GM12878 (cell line): ENCODE results near the gene DFFA. TPM values are rescaled to one million over a fixed set of nuclear protein-coding genes. Genes with fewer than 3 reads are reported as not detected.

Experiments used
- ATAC-seq: fragments of 200-7000 bp; cut with Tn5 transposase; 3 replicates; pipeline ENCODE4 v1.9.1; 2020; ENCODE audit warnings: mild to moderate bottlenecking, moderate library complexity
- BruUV-seq: library from RNA; stranded (reverse); fragments of 400-500 nt; replicated peaks from 2 replicates; lab custom pipeline; 2021; lab: Mats Ljungman, UMichigan
- CTCF ChIA-PET: fragments of 300-600 bp; sonication (Branson Sonifier 250); formaldehyde crosslinking; extraction: SDS; loops from one replicate; lab custom pipeline; 2021; ENCODE audit warnings: inconsistent platforms; lab: Yijun Ruan, JAX
- POLR2A ChIA-PET: fragments of 350-600 bp; formaldehyde crosslinking; extraction: SDS; loops from one replicate; lab custom pipeline; 2021; ENCODE audit warnings: inconsistent platforms; lab: Charles Lee
- RAD21 ChIA-PET: fragments of 300-600 bp; sonication (Branson Sonifier 250); formaldehyde crosslinking; loops from one replicate; lab custom pipeline; 2023; ENCODE audit warnings: antibody characterized with exemption; ENCODE audit not compliant: unreplicated experiment; lab: Charles Lee
- SMC1A ChIA-PET: fragments of 300-600 bp; sonication (Branson Sonifier 250); formaldehyde crosslinking; loops from one replicate; lab custom pipeline; 2023; ENCODE audit not compliant: unreplicated experiment, uncharacterized antibody; lab: Charles Lee
- DNase-seq: peaks from one replicate; pipeline ENCODE4 v3.0.0-alpha.2; 2011; ENCODE audit warnings: low read depth, low spot score
- FAIRE-seq: peaks from 3 replicates; lab custom pipeline; 2011; peaks lifted over from hg19 to GRCh38; lab: Jason Lieb, UNC
- H2AFZ ChIP-seq: 2 replicates; pipeline ENCODE4 v1.6.0; 2011; ENCODE audit warnings: low read depth, low read length, control low read depth; ENCODE audit not compliant: control insufficient read depth
- H3K27ac ChIP-seq: 2 replicates; pipeline ENCODE4 v1.5.1; 2011; ENCODE audit warnings: control low read depth; ENCODE audit not compliant: control insufficient read depth, insufficient read depth
- H3K27me3 ChIP-seq, 2 experiments: replicated peaks in 1 of 2; 2 replicates each; pipeline versions ENCODE4 v1.6.0 to v1.6.1; 2011; ENCODE audit warnings: low read length in 1 of 2; ENCODE audit not compliant: control insufficient read depth in 2 of 2, insufficient read depth in 2 of 2
- H3K36me3 ChIP-seq, 2 experiments: 2 replicates each; pipeline ENCODE4 v1.5.1; 2011; ENCODE audit warnings: low read length in 1 of 2; ENCODE audit not compliant: control insufficient read depth in 2 of 2, insufficient read depth in 2 of 2
- H3K4me1 ChIP-seq: 2 replicates; pipeline ENCODE4 v1.6.1; 2011; ENCODE audit warnings: mild to moderate bottlenecking, low read length, moderate library complexity, mixed read lengths; ENCODE audit not compliant: control insufficient read depth, insufficient read depth
- H3K4me2 ChIP-seq: 2 replicates; pipeline ENCODE4 v1.6.0; 2011; ENCODE audit warnings: control low read depth; ENCODE audit not compliant: control insufficient read depth, insufficient read depth
- H3K4me3 ChIP-seq: fragments of 200-600 bp; sonication (generic); 2 replicates; pipeline ENCODE4 v1.5.1; 2016
- H3K79me2 ChIP-seq: 2 replicates; pipeline ENCODE4 v1.6.0; 2011; ENCODE audit warnings: low read length; ENCODE audit not compliant: control insufficient read depth, insufficient read depth
- H3K9ac ChIP-seq: 2 replicates; pipeline ENCODE4 v1.8.0; 2011; ENCODE audit warnings: low read length, control low read depth, mixed read lengths; ENCODE audit not compliant: control insufficient read depth, insufficient read depth
- H3K9me3 ChIP-seq: replicated peaks from 3 replicates; pipeline ENCODE4 v1.5.1; 2011; ENCODE audit warnings: mild to moderate bottlenecking, low read length; ENCODE audit not compliant: control insufficient read depth, insufficient read depth
- H4K20me1 ChIP-seq: 2 replicates; pipeline ENCODE4 v1.6.0; 2011; ENCODE audit not compliant: control insufficient read depth, insufficient read depth
- BRCA1 ChIP-seq: IDR thresholded peaks from 2 replicates; pipeline ENCODE4 v1.6.1; 2011; ENCODE audit warnings: low read depth, low read length, improper control_type of control experiment
- EP300 ChIP-seq, 2 experiments: fragments of 150-350 bp in 1 of 2; IDR thresholded peaks; 2 replicates each; pipeline ENCODE4 v1.6.1; 2011 to 2012; ENCODE audit warnings: low read depth in 2 of 2, low read length in 2 of 2, borderline replicate concordance in 1 of 2, improper control_type of control experiment in 1 of 2, inconsistent platforms in 1 of 2; ENCODE audit not compliant: control insufficient read depth in 1 of 2
- ETV6 ChIP-seq, 2 experiments: fragments of 450-650 bp in 1 of 2; IDR thresholded peaks in 1 of 2; conservative IDR thresholded peaks in 1 of 2; 2 replicates each; pipeline ENCODE4 v1.6.1; 2014; ENCODE audit warnings: antibody characterized with exemption in 1 of 2, borderline replicate concordance in 1 of 2, low read depth in 1 of 2, mild to moderate bottlenecking in 1 of 2, moderate library complexity in 1 of 2
- GABPA ChIP-seq: IDR thresholded peaks from 2 replicates; pipeline ENCODE4 v1.6.1; 2014; ENCODE audit warnings: antibody characterized with exemption, low read depth, mild to moderate bottlenecking, inconsistent platforms
- JUNB ChIP-seq: IDR thresholded peaks from 2 replicates; pipeline ENCODE4 v1.6.1; 2016; ENCODE audit warnings: antibody characterized with exemption, mild to moderate bottlenecking
- MTA3 ChIP-seq: IDR thresholded peaks from 2 replicates; pipeline ENCODE4 v1.6.1; 2012; ENCODE audit warnings: low read length, inconsistent platforms, borderline replicate concordance
- NR2F1 ChIP-seq: fragments of 450-650 bp; conservative IDR thresholded peaks from 2 replicates; pipeline ENCODE4 v1.6.1; 2017; ENCODE audit warnings: mild to moderate bottlenecking
- RAD21 ChIP-seq: IDR thresholded peaks from 2 replicates; pipeline ENCODE4 v1.6.1; 2011; ENCODE audit warnings: mild to moderate bottlenecking, low read depth, low read length, moderate library complexity; ENCODE audit not compliant: insufficient read depth
- RCOR1 ChIP-seq: conservative IDR thresholded peaks from 2 replicates; pipeline ENCODE4 v1.6.1; 2012; ENCODE audit warnings: low read depth, low read length, improper control_type of control experiment
- RFX5 ChIP-seq: IDR thresholded peaks from 2 replicates; pipeline ENCODE4 v1.6.1; 2011; ENCODE audit warnings: low read depth, low read length, improper control_type of control experiment
- SMARCA5 ChIP-seq: fragments of 450-650 bp; IDR thresholded peaks from 2 replicates; pipeline ENCODE4 v1.6.1; 2017; ENCODE audit warnings: mild to moderate bottlenecking
- SPI1 ChIP-seq: IDR thresholded peaks from 2 replicates; pipeline ENCODE4 v1.6.1; 2011; ENCODE audit warnings: low read depth, mild to moderate bottlenecking, low read length, moderate library complexity, borderline replicate concordance; ENCODE audit not compliant: insufficient read depth
- ZNF217 ChIP-seq: fragments of 450-650 bp; IDR thresholded peaks from 2 replicates; pipeline ENCODE4 v1.6.1; 2017; ENCODE audit warnings: antibody characterized with exemption, mild to moderate bottlenecking
- ZZZ3 ChIP-seq: IDR thresholded peaks from 2 replicates; pipeline ENCODE4 v1.6.1; 2011; ENCODE audit warnings: low read depth; ENCODE audit not compliant: control insufficient read depth, insufficient read length
- WGBS: methylation state at CpG from one replicate; pipeline ENCODE4 v1.1.6; 2016; ENCODE audit warnings: low lambda C conversion rate; ENCODE audit not compliant: insufficient replicate concordance, insufficient coverage; ENCODE audit errors: missing lambda C conversion rate; 5-methylcytosine and 5-hydroxymethylcytosine counted together
- in situ Hi-C: fragments of 300-500 bp; cut with MboI; formaldehyde crosslinking; loops from 9 replicates; pipeline ENCODE4 v1.14.3; 2018; ENCODE audit warnings: mixed read lengths
- intact Hi-C: fragments of 100-400 bp; cut with micrococcal nuclease; formaldehyde crosslinking; loops from one replicate; pipeline ENCODE4 v1.14.2; 2022; ENCODE audit not compliant: unreplicated experiment
- polyA plus RNA-seq, 11 experiments: library from polyadenylated mRNA; depleted of rRNA in 4 of 11; unstranded in 6 of 11; stranded (reverse) in 5 of 11; fragments of >200 nt; fragmentation: Nextera tagmentation in 4 of 11; fragmentation: Illumina TruSeq in 1 of 11; extraction: Ambion mirVana in 4 of 11; extraction: Trizol in 1 of 11; gene quantifications; 1 replicate in 1 of 11; 2 replicates in 10 of 11; pipeline versions ENCODE4 v1.2.1 to v1.2.3, GENCODE V29; 2011 to 2016; ENCODE audit warnings: inconsistent platforms in 2 of 11, missing spikeins in 2 of 11, low read depth in 1 of 11
- total RNA-seq, 4 experiments: library from RNA; depleted of rRNA in 3 of 4; stranded (reverse); fragments of >200 nt in 3 of 4; fragmentation: Illumina TruSeq in 1 of 4; extraction: Trizol in 1 of 4; gene quantifications; 2 replicates each; pipeline versions ENCODE4 v1.2.1 to v1.2.3, GENCODE V29; 2013 to 2021
- TF ChIP-seq, protein P1 (sequence below): fragments of 450-650 bp; IDR thresholded peaks from 2 replicates; pipeline ENCODE4 v1.6.1; 2014; ENCODE audit warnings: mild to moderate bottlenecking
- TF ChIP-seq, protein P2 (sequence below): IDR thresholded peaks from 2 replicates; pipeline ENCODE4 v1.6.1; 2011; ENCODE audit warnings: borderline replicate concordance, low read depth, mild to moderate bottlenecking, moderate library complexity, mixed read lengths, low read length; ENCODE audit not compliant: insufficient read depth; ENCODE audit errors: extremely low read length
- TF ChIP-seq, protein P3 (sequence below): IDR thresholded peaks from 2 replicates; pipeline ENCODE4 v1.6.1; 2012; ENCODE audit warnings: low read depth, low read length, improper control_type of control experiment
- TF ChIP-seq, protein P4 (sequence below): fragments of 450-650 bp; IDR thresholded peaks from 2 replicates; pipeline ENCODE4 v1.6.1; 2017; ENCODE audit warnings: antibody characterized with exemption, mild to moderate bottlenecking, moderate library complexity

Gene DFFA
- total and polyA plus RNA-seq, 10 of the 15 experiments (the other 5 are each of a cell fraction or from before 2014, with no cell fraction given) = 37.4 to 83.8 (median 52.4) TPM

DNA sequence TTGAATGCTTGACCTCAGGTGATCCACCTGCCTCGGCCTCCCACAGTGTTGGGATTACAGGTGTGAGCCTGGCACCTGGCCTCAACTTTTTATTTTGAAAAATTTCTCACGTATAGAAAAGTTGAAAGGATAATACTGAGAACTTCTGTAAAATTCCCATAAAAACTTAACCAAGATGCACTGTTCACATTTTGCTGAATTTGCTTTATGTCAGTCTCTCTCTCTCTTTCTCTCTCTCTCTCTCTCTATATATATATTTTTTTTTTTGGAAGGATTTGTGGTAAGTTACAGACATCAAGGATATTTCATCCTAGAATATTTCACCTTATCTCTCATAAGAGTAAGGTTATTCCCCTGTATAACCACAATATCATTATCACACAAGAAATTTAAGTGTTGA, 8.3 kb upstream of the DFFA start:
- Histone ChIP-seq H3K79me2 (peaks cover 27% of the 10 kb centered on the region), H3K36me3 (no peaks in the 10 kb centered on the region), H3K4me2 (no peak overlapping the region), H3K9ac (no peak overlapping the region), H3K4me3 (no peak overlapping the region), H3K4me1 (peaks cover 5% of the 10 kb centered on the region), H2AFZ (no peak overlapping the region), H3K9me3 (no peaks in the 10 kb centered on the region), H4K20me1 (no peaks in the 10 kb centered on the region), H3K27ac (no peak overlapping the region), H3K27me3 (no peaks in the 10 kb centered on the region)
- FAIRE-seq (no peak), DNase-seq (no peak), ATAC-seq (no peak)
- POLR2A ChIA-PET = no interaction called here
- SMC1A ChIA-PET = no interaction called here
- WGBS = 100% methylated on average over 2 of the region's 2 CpGs
- in situ Hi-C loops = no loop called here
- BruUV-seq = no TSS peak
- CTCF ChIA-PET = interaction anchor here (1.7 kb wide), 1 partner anchor 14 kb away, joined by 5 read pairs; no protein-coding TSS in a partner anchor
- intact Hi-C loops = no loop called here
- RAD21 ChIA-PET = no interaction called here
- TF ChIP-seq, protein P1, sequence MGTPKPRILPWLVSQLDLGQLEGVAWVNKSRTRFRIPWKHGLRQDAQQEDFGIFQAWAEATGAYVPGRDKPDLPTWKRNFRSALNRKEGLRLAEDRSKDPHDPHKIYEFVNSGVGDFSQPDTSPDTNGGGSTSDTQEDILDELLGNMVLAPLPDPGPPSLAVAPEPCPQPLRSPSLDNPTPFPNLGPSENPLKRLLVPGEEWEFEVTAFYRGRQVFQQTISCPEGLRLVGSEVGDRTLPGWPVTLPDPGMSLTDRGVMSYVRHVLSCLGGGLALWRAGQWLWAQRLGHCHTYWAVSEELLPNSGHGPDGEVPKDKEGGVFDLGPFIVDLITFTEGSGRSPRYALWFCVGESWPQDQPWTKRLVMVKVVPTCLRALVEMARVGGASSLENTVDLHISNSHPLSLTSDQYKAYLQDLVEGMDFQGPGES = no peak
- TF ChIP-seq ZZZ3 = no peak
- no peak for TF ChIP-seq MTA3
- TF ChIP-seq, protein P2, sequence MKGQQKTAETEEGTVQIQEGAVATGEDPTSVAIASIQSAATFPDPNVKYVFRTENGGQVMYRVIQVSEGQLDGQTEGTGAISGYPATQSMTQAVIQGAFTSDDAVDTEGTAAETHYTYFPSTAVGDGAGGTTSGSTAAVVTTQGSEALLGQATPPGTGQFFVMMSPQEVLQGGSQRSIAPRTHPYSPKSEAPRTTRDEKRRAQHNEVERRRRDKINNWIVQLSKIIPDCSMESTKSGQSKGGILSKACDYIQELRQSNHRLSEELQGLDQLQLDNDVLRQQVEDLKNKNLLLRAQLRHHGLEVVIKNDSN = no peak
- TF ChIP-seq SPI1 = no peak
- TF ChIP-seq RAD21 = no peak
- no peak for TF ChIP-seq EP300 (IDR thresholded peaks at IDR 0.05; ENCODE audit: borderline replicate concordance in 1 of 2, control insufficient read depth in 1 of 2, low read depth in 2 of 2, low read length in 2 of 2)
- no peak for TF ChIP-seq SMARCA5
- TF ChIP-seq GABPA = no peak
- no peak for TF ChIP-seq NR2F1
- TF ChIP-seq RCOR1 = no peak
- no peak for TF ChIP-seq BRCA1
- TF ChIP-seq ZNF217 = no peak
- no peak for TF ChIP-seq RFX5
- TF ChIP-seq JUNB = no peak
- TF ChIP-seq ETV6 (conservative IDR thresholded peaks at IDR 0.05 in 1 of 2, IDR thresholded peaks at IDR 0.05 in 1 of 2; ENCODE audit: borderline replicate concordance in 1 of 2, low read depth in 1 of 2) = no peak
- TF ChIP-seq, protein P3, sequence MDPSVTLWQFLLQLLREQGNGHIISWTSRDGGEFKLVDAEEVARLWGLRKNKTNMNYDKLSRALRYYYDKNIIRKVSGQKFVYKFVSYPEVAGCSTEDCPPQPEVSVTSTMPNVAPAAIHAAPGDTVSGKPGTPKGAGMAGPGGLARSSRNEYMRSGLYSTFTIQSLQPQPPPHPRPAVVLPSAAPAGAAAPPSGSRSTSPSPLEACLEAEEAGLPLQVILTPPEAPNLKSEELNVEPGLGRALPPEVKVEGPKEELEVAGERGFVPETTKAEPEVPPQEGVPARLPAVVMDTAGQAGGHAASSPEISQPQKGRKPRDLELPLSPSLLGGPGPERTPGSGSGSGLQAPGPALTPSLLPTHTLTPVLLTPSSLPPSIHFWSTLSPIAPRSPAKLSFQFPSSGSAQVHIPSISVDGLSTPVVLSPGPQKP = no peak
- TF ChIP-seq, protein P4, sequence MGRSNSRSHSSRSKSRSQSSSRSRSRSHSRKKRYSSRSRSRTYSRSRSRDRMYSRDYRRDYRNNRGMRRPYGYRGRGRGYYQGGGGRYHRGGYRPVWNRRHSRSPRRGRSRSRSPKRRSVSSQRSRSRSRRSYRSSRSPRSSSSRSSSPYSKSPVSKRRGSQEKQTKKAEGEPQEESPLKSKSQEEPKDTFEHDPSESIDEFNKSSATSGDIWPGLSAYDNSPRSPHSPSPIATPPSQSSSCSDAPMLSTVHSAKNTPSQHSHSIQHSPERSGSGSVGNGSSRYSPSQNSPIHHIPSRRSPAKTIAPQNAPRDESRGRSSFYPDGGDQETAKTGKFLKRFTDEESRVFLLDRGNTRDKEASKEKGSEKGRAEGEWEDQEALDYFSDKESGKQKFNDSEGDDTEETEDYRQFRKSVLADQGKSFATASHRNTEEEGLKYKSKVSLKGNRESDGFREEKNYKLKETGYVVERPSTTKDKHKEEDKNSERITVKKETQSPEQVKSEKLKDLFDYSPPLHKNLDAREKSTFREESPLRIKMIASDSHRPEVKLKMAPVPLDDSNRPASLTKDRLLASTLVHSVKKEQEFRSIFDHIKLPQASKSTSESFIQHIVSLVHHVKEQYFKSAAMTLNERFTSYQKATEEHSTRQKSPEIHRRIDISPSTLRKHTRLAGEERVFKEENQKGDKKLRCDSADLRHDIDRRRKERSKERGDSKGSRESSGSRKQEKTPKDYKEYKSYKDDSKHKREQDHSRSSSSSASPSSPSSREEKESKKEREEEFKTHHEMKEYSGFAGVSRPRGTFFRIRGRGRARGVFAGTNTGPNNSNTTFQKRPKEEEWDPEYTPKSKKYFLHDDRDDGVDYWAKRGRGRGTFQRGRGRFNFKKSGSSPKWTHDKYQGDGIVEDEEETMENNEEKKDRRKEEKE = no peak
